Heart left ventricle (tissue), 16 donors: ENCODE measurements around the gene GRM5. TPM values are rescaled to one million over a fixed set of nuclear protein-coding genes. Genes with fewer than 3 reads are reported as not detected.
"Not testable (repeated sequence)": the region's sequence is repeated elsewhere in the genome, so short reads cannot be mapped to it uniquely, and the experiment has no call there.

Experiments used
- ATAC-seq, 4 donors: fragments of 200-7000 bp; cut with Tn5 transposase; one replicate each; pipeline ENCODE4 v1.9.1; 2020 to 2022; ENCODE audit warnings: moderate library complexity in 4 of 4, mild to moderate bottlenecking in 3 of 4, moderate number of reproducible peaks in 1 of 4
- DNase-seq, 5 donors: peaks; one replicate each; pipeline ENCODE4 v3.0.0-alpha.2; 2020
- H3K27ac ChIP-seq, 12 donors: fragments of 200-600 bp; sonication (generic) in 4 of 12; one replicate each; pipeline versions ENCODE4 v1.5.0 to v1.8.0; 2016 to 2022; ENCODE audit warnings: mild to moderate bottlenecking in 2 of 12
- H3K27me3 ChIP-seq, 9 donors: fragments of 200-600 bp; sonication (generic) in 2 of 9; one replicate each; pipeline versions ENCODE4 v1.5.1 to v1.8.0; 2016 to 2022; ENCODE audit warnings: mild to moderate bottlenecking in 3 of 9
- H3K36me3 ChIP-seq, 9 donors: fragments of 200-600 bp; sonication (generic) in 2 of 9; one replicate each; pipeline versions ENCODE4 v1.5.0 to v1.8.0; 2018 to 2022; ENCODE audit warnings: mild to moderate bottlenecking in 2 of 9
- H3K4me1 ChIP-seq, 12 donors: fragments of 200-600 bp; sonication (generic) in 4 of 12; one replicate each; pipeline versions ENCODE4 v1.5.0 to v1.8.0; 2016 to 2022; ENCODE audit warnings: mild to moderate bottlenecking in 3 of 12
- H3K4me3 ChIP-seq, 12 donors: fragments of 200-600 bp; sonication (generic) in 4 of 12; one replicate each; pipeline versions ENCODE4 v1.5.0 to v1.8.0; 2017 to 2022; ENCODE audit warnings: mild to moderate bottlenecking in 9 of 12, moderate library complexity in 4 of 12
- H3K9me3 ChIP-seq, 12 donors: fragments of 200-600 bp; sonication (generic) in 4 of 12; one replicate each; pipeline versions ENCODE4 v1.5.0 to v1.8.0; 2016 to 2022; ENCODE audit warnings: mild to moderate bottlenecking in 1 of 12
- CTCF ChIP-seq, 12 donors: fragments of 200-600 bp; sonication (generic) in 4 of 12; IDR thresholded peaks; one replicate each; pipeline versions ENCODE4 v1.5.0 to v1.8.0; 2018 to 2022; ENCODE audit warnings: antibody characterized with exemption in 12 of 12, mild to moderate bottlenecking in 5 of 12
- POLR2A ChIP-seq, 2 donors: fragments of 450-650 bp; IDR thresholded peaks; one replicate each; pipeline ENCODE4 v1.6.1; 2017; ENCODE audit warnings: antibody characterized with exemption in 2 of 2, mild to moderate bottlenecking in 2 of 2, moderate library complexity in 2 of 2
- WGBS, 4 donors: extraction: QIAGEN DNeasy Blood & Tissue Kit in 2 of 4; methylation state at CpG; one replicate each; pipeline versions ENCODE4 v1.1.5 to v1.1.7; 2013 to 2018; 5-methylcytosine and 5-hydroxymethylcytosine counted together
- intact Hi-C, 10 donors: fragments of 100-400 bp; cut with DNase I; formaldehyde crosslinking; loops; one replicate each; pipeline versions ENCODE4 v1.11.1 to v1.14.2; 2022
- polyA plus RNA-seq, 2 donors: library from polyadenylated mRNA; stranded (reverse); fragments of 200-250 nt; gene quantifications; one replicate each; pipeline ENCODE4 v1.2.3, GENCODE V29; 2013
- total RNA-seq, 9 donors: library from RNA; depleted of rRNA in 2 of 9; stranded (reverse); fragments of >200 nt in 2 of 9; fragmentation: NEBNext Ultra II Directional in 3 of 9; extraction: Animal tissue kit (Norgen Biotek cat#: 25700) in 3 of 9; gene quantifications; one replicate each; pipeline versions ENCODE4 v1.1.0 to v1.2.4, GENCODE V29; 2016 to 2023
- donor health status: ischemic (EF 13 %, LVEDD 7.1; RV severe dilation, severe dysfunction).
- donor health status: healthy with polysubstance abuse.
- donor health status: DM: no; HTN: yes; CAD: no.
- donor health status: DM: no; HTN: no; CAD: no.
- donor health status: ischemic (EF 25% LVEDD 6.9; RV normal size, moderate dysfunction).
- donor health status: ischemic (EF 25% LVEDD 5.7; RV mildly dilated, moderate dysfunction).
- donor health status: healthy.
- donor health status: DM: yes; HTN: yes; CAD: no.
- donor health status: ischemic (EF 35%, LVEDD 5.7; RV mildly dilated, moderate dysfunction).
- donor health status: nonischemic (EF 11% LVEDD 7.7; RV severe dilation, severe dysfunction).
- donor health status: DM: yes; HTN: yes; CAD: no.
- donor health status: PGD.
- donor health status: ischemic (EF 29% LVEDD 5.4; RV normal size, mild dysfunction).
- donor health status: nonischemic (EF 23%, LVEDD 6.1; RV moderate dilation, normal function).

Gene GRM5
- total and polyA plus RNA-seq, 11 donors: 0.01 to 0.09 (median 0.09) TPM; not detected in 8

GRCh38 chr11:89065066-89065465, 716 bp downstream of the GRM5 start:
- peaks cover 0 to 48% (median 11%) of the 10 kb centered on the region in 9 donors for H3K27me3 ChIP-seq
- WGBS, 4 donors: 25 to 34% (median 29%) methylated on average over 6 of the region's 6 CpGs
- intact Hi-C loops: no loop called here

GRCh38 chr11:89063481-89063951, 2.3 kb downstream of the GRM5 start:
- 7 to 10% (median 9%) methylated on average over 8 to 17 of the region's 17 CpGs for WGBS, 4 donors
- intact Hi-C loops, H3K4me1 ChIP-seq, H3K27ac ChIP-seq, ATAC-seq, H3K9me3 ChIP-seq, H3K4me3 ChIP-seq, H3K36me3 ChIP-seq, DNase-seq: not testable (repeated sequence)
- peaks cover 0 to 48% (median 11%) of the 10 kb centered on the region in 9 donors for H3K27me3 ChIP-seq

More at GRCh38 chr11:89065066-89065465, 716 bp downstream of the GRM5 start:
- TF ChIP-seq CTCF (IDR thresholded peaks at IDR 0.05) (no peak), POLR2A (IDR thresholded peaks at IDR 0.05) (no peak)
- no peaks in the 10 kb centered on the region for H3K9me3 ChIP-seq
- no peak overlapping the region for H3K4me3 ChIP-seq
- H3K36me3 ChIP-seq: no peaks in the 10 kb centered on the region
- no peak for ATAC-seq
- H3K4me1 ChIP-seq: no peaks in the 10 kb centered on the region
- DNase-seq: no peak
- no peak overlapping the region for H3K27ac ChIP-seq

- peaks cover 0 to 48% (median 11%) of the 10 kb centered on the region in 9 donors for H3K27me3 ChIP-seq
- 5 to 7% (median 6%) methylated on average over 20 to 24 of the region's 25 CpGs for WGBS, 4 donors
- not testable (repeated sequence) for H3K36me3 ChIP-seq
Measured at GRCh38 chr11:89062771-89063298, 2.9 kb downstream of the GRM5 start.

DNA sequence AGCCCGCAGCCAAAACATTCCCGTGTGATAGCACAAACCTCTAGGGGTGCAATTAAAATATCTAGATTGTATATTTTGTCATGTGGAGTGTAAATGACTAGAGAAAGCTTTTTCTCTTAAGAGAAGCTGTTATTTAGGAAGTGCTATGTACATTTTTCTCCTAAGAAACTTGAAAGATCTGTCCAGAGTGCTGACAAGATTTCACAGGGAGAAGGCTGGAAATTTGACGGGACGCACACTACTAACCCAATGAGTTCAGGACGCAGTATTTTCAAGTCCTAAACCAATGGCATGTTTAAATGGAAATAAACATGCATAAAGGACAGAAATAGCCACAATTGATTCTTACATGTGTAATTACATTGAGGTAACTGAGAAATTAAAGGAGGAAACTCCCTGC, 3.9 kb downstream of the GRM5 start:
- H3K4me3 ChIP-seq, H3K27ac ChIP-seq, DNase-seq, ATAC-seq, H3K36me3 ChIP-seq, intact Hi-C loops, H3K4me1 ChIP-seq, H3K9me3 ChIP-seq: not testable (repeated sequence)
- 23 to 41% (median 32%) methylated on average over 5 of the region's 5 CpGs for WGBS, 4 donors
- peaks cover 0 to 42% (median 11%) of the 10 kb centered on the region in 9 donors for H3K27me3 ChIP-seq

More at GRCh38 chr11:89062771-89063298, 2.9 kb downstream of the GRM5 start:
- intact Hi-C loops, H3K4me1 ChIP-seq, H3K27ac ChIP-seq, ATAC-seq, H3K9me3 ChIP-seq, H3K4me3 ChIP-seq: not testable (repeated sequence)
- DNase-seq: peak in 1 of 5 donors; percentile 22

DNA sequence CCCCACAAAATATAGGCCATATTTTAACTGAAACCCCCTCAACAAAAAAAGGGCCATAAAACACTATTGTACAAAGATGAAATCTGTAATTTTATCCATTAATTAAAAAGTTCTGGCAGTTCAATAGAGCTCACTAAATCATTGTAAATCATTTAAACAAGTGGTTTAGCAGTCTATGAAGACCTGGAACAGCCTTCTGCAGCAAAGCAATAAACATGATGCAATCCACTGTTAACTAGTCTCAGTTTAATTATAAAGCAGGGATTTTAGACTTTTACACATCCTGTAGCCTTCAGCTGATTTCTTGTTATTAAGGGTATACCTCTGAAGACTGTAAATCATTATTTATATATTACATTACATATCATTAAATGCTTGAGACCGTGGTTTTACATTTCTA, 8.4 kb downstream of the GRM5 start:
- 71 to 85% (median 76%) methylated on average over 1 of the region's 1 CpG for WGBS, 4 donors
- H3K27me3 ChIP-seq, H3K36me3 ChIP-seq, DNase-seq, intact Hi-C loops, H3K27ac ChIP-seq, H3K4me1 ChIP-seq, ATAC-seq, H3K9me3 ChIP-seq, H3K4me3 ChIP-seq: not testable (repeated sequence)

GRCh38 chr11:89052220-89052619, 13.6 kb downstream of the GRM5 start:
- intact Hi-C loops: no loop called here
- DNase-seq: no peak
- Histone ChIP-seq H3K36me3 (no peaks in the 10 kb centered on the region), H3K4me1 (no peaks in the 10 kb centered on the region), H3K27me3 (no peaks in the 10 kb centered on the region), H3K9me3 (peaks cover 0 to 4% (median 0%) of the 10 kb centered on the region in 12 donors), H3K4me3 (no peak overlapping the region), H3K27ac (no peak overlapping the region)
- WGBS, 4 donors: 68 to 73% (median 71%) methylated on average over 4 of the region's 4 CpGs
- TF ChIP-seq POLR2A (IDR thresholded peaks at IDR 0.05): no peak
- TF ChIP-seq CTCF (IDR thresholded peaks at IDR 0.05): no peak
- ATAC-seq: no peak

DNA sequence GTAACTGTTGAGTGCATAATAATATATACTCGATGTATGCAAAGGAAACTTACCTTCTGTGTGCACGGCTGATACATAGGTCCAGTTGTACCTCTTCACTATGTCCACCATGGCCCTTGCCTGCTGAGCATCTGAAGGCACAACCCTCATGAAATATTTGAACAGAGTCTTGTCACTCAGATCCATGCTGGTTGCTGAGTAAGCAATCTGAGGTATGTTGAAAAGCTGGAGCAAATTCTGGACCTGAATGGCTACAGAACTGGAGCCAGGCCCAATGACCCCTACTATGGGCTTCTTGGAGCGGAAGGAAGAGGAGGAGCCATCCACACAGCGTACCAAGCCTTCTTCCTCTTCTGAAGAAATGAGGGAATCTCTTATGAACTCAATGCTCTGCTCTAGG, 18.6 kb downstream of the GRM5 start:
- H3K9me3 ChIP-seq, H3K4me3 ChIP-seq, H3K27ac ChIP-seq, H3K36me3 ChIP-seq, H3K4me1 ChIP-seq, H3K27me3 ChIP-seq, ATAC-seq, intact Hi-C loops, DNase-seq: not testable (repeated sequence)
- 79 to 87% (median 82%) methylated on average over 4 of the region's 4 CpGs for WGBS, 4 donors

DNA sequence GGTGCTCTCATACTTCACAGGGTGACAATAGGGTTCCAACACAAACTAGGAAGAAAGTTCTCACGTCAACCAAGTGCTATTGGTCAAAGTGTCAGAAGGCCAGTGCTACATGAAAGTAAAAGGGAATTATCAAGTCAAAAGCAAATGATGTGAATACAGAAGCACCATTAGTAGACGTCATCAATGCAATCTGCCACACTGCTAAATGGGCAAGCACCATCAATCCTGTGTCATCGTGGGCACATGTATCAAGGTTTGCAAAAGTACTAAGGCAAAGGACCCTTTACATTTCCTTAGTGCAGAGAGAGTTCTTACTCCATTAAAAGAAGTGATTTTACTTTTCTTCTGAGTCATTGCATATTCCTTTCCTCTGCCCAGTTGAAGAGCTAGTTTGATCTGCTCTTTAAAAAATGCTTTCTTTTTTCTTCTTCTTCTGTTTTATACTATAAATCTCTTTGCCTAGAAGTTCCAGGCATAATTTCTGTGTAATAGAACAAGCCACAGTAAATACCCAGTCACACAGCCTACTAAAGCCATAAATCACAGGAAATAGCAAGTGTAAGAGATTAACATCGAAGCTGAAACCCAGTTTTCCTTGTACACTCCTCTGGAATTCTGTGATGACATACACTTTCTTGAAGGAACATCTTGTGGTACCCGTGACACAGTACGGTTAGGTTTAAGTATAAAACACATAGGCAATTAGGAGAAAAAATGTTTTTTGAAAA, 21.8 kb downstream of the GRM5 start:
- H3K4me3 ChIP-seq, H3K4me1 ChIP-seq, H3K9me3 ChIP-seq, DNase-seq, intact Hi-C loops, ATAC-seq, H3K36me3 ChIP-seq, H3K27me3 ChIP-seq, H3K27ac ChIP-seq: not testable (repeated sequence)
- 71 to 84% (median 81%) methylated on average over 6 of the region's 6 CpGs for WGBS, 4 donors

DNA sequence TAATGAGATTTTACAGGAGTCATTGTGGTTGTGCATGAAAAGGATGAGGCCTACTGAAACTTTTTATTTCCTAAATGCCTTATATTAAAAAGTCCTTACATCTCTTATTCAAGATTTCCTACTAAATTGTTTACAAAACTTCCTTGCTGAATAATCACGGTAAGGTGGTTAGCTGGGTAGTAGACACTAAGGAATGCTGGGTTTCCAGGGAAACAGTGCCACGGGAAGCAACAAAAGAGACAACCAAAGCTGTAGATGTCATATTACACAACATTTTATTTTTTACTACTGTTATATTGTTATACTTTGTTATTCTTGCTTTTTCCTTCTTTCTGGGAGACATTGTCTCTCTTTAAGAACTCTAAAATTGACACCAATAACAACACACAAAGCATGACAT, 36.1 kb downstream of the GRM5 start:
- H3K9me3 ChIP-seq, H3K36me3 ChIP-seq, H3K4me3 ChIP-seq, H3K27me3 ChIP-seq, H3K27ac ChIP-seq, DNase-seq, H3K4me1 ChIP-seq, intact Hi-C loops, ATAC-seq: not testable (repeated sequence)
- WGBS, 4 donors: 72 to 83% (median 79%) methylated on average over 2 of the region's 2 CpGs
